Measurements from ENCODE around the gene EPOP. TPM values are rescaled to one million over a fixed set of nuclear protein-coding genes. Genes with fewer than 3 reads are reported as not detected.

EPOP gene
- total and polyA plus RNA-seq, 2 of the 13 experiments (the other 11 are each of a cell fraction or from before 2014, with no cell fraction given), result 14.7 to 37.8 TPM

DNA sequence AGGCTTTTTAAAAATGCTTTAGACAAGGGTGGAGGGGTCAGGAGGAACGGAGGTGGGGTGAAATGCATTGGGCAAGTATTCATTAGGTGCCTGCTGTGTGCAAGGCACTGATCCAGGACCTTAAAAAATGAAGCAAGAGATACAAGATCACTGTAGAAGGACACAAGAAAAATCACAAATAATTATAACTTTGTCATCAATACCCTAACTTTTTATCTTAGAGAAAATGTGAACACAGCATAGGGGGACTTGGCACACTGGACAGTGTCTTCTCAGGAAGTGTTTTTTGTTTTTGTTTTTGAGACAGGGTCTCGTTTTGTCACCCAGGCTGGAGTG is 7.0 kb downstream of the EPOP start (continued):
- TF ChIP-seq, protein P1, sequence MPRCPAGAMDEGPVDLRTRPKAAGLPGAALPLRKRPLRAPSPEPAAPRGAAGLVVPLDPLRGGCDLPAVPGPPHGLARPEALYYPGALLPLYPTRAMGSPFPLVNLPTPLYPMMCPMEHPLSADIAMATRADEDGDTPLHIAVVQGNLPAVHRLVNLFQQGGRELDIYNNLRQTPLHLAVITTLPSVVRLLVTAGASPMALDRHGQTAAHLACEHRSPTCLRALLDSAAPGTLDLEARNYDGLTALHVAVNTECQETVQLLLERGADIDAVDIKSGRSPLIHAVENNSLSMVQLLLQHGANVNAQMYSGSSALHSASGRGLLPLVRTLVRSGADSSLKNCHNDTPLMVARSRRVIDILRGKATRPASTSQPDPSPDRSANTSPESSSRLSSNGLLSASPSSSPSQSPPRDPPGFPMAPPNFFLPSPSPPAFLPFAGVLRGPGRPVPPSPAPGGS (CRISPR knock-in tag; IDR thresholded peaks at IDR 0.05), result no peak
- no peak for TF ChIP-seq ZNF850 (CRISPR knock-in tag; conservative IDR thresholded peaks at IDR 0.05)
- TF ChIP-seq, protein P2, sequence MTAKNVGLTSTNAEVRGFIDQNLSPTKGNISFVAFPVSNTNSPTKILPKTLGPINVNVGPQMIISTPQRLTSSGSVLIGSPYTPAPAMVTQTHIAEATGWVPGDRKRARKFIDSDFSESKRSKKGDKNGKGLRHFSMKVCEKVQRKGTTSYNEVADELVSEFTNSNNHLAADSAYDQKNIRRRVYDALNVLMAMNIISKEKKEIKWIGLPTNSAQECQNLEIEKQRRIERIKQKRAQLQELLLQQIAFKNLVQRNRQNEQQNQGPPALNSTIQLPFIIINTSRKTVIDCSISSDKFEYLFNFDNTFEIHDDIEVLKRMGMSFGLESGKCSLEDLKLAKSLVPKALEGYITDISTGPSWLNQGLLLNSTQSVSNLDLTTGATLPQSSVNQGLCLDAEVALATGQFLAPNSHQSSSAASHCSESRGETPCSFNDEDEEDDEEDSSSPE (CRISPR knock-in tag; IDR thresholded peaks at IDR 0.05), result no peak
- TF ChIP-seq, protein P3, sequence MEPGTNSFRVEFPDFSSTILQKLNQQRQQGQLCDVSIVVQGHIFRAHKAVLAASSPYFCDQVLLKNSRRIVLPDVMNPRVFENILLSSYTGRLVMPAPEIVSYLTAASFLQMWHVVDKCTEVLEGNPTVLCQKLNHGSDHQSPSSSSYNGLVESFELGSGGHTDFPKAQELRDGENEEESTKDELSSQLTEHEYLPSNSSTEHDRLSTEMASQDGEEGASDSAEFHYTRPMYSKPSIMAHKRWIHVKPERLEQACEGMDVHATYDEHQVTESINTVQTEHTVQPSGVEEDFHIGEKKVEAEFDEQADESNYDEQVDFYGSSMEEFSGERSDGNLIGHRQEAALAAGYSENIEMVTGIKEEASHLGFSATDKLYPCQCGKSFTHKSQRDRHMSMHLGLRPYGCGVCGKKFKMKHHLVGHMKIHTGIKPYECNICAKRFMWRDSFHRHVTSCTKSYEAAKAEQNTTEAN (CRISPR knock-in tag; conservative IDR thresholded peaks at IDR 0.05), result no peak
- TF ChIP-seq KLF9 (CRISPR knock-in tag; IDR thresholded peaks at IDR 0.05; ENCODE audit: low read depth), result no peak
- peak; percentile 4; the same call in 1 of the 2 replicates for TF ChIP-seq FOXC1 (CRISPR knock-in tag; IDR thresholded peaks at IDR 0.05; ENCODE audit: borderline replicate concordance)
- no peak for TF ChIP-seq SP1 (IDR thresholded peaks at IDR 0.05)
- TF ChIP-seq SP1 (CRISPR knock-in tag; IDR thresholded peaks at IDR 0.05), result no peak
- no peak for TF ChIP-seq ZSCAN9 (CRISPR knock-in tag; IDR thresholded peaks at IDR 0.05; ENCODE audit: borderline replicate concordance)
- TF ChIP-seq ARNT (IDR thresholded peaks at IDR 0.05), result no peak
- TF ChIP-seq IRF2 (CRISPR knock-in tag; IDR thresholded peaks at IDR 0.05), result no peak
- no peak for TF ChIP-seq GATAD1 (CRISPR knock-in tag; IDR thresholded peaks at IDR 0.05)
- TF ChIP-seq, protein P4, sequence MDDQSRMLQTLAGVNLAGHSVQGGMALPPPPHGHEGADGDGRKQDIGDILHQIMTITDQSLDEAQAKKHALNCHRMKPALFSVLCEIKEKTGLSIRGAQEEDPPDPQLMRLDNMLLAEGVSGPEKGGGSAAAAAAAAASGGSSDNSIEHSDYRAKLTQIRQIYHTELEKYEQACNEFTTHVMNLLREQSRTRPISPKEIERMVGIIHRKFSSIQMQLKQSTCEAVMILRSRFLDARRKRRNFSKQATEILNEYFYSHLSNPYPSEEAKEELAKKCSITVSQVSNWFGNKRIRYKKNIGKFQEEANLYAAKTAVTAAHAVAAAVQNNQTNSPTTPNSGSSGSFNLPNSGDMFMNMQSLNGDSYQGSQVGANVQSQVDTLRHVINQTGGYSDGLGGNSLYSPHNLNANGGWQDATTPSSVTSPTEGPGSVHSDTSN (CRISPR knock-in tag; IDR thresholded peaks at IDR 0.05; ENCODE audit: borderline replicate concordance), result no peak
- TF ChIP-seq ZNF766 (CRISPR knock-in tag; IDR thresholded peaks at IDR 0.05; ENCODE audit: borderline replicate concordance), result 0 out of 2 replicates have a peak, but pooled peaks have one; percentile 15
- TF ChIP-seq, protein P5, sequence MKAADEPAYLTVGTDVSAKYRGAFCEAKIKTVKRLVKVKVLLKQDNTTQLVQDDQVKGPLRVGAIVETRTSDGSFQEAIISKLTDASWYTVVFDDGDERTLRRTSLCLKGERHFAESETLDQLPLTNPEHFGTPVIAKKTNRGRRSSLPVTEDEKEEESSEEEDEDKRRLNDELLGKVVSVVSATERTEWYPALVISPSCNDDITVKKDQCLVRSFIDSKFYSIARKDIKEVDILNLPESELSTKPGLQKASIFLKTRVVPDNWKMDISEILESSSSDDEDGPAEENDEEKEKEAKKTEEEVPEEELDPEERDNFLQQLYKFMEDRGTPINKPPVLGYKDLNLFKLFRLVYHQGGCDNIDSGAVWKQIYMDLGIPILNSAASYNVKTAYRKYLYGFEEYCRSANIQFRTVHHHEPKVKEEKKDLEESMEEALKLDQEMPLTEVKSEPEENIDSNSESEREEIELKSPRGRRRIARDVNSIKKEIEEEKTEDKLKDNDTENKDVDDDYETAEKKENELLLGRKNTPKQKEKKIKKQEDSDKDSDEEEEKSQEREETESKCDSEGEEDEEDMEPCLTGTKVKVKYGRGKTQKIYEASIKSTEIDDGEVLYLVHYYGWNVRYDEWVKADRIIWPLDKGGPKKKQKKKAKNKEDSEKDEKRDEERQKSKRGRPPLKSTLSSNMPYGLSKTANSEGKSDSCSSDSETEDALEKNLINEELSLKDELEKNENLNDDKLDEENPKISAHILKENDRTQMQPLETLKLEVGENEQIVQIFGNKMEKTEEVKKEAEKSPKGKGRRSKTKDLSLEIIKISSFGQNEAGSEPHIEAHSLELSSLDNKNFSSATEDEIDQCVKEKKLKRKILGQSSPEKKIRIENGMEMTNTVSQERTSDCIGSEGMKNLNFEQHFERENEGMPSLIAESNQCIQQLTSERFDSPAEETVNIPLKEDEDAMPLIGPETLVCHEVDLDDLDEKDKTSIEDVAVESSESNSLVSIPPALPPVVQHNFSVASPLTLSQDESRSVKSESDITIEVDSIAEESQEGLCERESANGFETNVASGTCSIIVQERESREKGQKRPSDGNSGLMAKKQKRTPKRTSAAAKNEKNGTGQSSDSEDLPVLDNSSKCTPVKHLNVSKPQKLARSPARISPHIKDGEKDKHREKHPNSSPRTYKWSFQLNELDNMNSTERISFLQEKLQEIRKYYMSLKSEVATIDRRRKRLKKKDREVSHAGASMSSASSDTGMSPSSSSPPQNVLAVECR (CRISPR knock-in tag; IDR thresholded peaks at IDR 0.05; ENCODE audit: borderline replicate concordance), result 0 out of 2 replicates have a peak, but pooled peaks have one; percentile 8
- TF ChIP-seq, protein P6, sequence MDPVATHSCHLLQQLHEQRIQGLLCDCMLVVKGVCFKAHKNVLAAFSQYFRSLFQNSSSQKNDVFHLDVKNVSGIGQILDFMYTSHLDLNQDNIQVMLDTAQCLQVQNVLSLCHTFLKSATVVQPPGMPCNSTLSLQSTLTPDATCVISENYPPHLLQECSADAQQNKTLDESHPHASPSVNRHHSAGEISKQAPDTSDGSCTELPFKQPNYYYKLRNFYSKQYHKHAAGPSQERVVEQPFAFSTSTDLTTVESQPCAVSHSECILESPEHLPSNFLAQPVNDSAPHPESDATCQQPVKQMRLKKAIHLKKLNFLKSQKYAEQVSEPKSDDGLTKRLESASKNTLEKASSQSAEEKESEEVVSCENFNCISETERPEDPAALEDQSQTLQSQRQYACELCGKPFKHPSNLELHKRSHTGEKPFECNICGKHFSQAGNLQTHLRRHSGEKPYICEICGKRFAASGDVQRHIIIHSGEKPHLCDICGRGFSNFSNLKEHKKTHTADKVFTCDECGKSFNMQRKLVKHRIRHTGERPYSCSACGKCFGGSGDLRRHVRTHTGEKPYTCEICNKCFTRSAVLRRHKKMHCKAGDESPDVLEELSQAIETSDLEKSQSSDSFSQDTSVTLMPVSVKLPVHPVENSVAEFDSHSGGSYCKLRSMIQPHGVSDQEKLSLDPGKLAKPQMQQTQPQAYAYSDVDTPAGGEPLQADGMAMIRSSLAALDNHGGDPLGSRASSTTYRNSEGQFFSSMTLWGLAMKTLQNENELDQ (CRISPR knock-in tag; IDR thresholded peaks at IDR 0.05; ENCODE audit: borderline replicate concordance), result no peak
- no peak for TF ChIP-seq RCOR2 (CRISPR knock-in tag; IDR thresholded peaks at IDR 0.05)
- TF ChIP-seq ZNF20 (CRISPR knock-in tag; IDR thresholded peaks at IDR 0.05), result no peak
- TF ChIP-seq ZNF468 (CRISPR knock-in tag; IDR thresholded peaks at IDR 0.05), result no peak
- TF ChIP-seq ZNF773 (CRISPR knock-in tag; IDR thresholded peaks at IDR 0.05; ENCODE audit: borderline replicate concordance), result no peak
